Measurements from ENCODE around the gene TTLL7.
"Not testable (repeated sequence)": the region's sequence is repeated elsewhere in the genome, so short reads cannot be mapped to it uniquely, and the experiment has no call there.

Gene TTLL7

GRCh38 chr1:83929184-83929583 lies 69.7 kb downstream of the TTLL7 start:
- DNase-seq (ENCODE audit: low read depth in 2 of 2), result no peak

GRCh38 chr1:83928396-83928795 lies 70.5 kb downstream of the TTLL7 start:
- DNase-seq (ENCODE audit: low read depth in 2 of 2), result no peak

GRCh38 chr1:83927701-83928100 lies 71.2 kb downstream of the TTLL7 start:
- DNase-seq (ENCODE audit: low read depth in 2 of 2), result no peak

- DNase-seq (ENCODE audit: low read depth in 2 of 2), result no peak
Observed at GRCh38 chr1:83927061-83927460, 71.9 kb downstream of the TTLL7 start.

- no peak for DNase-seq (ENCODE audit: low read depth in 2 of 2)
Observed at GRCh38 chr1:83923553-83923952, 75.4 kb downstream of the TTLL7 start.

- DNase-seq (ENCODE audit: low read depth in 2 of 2), result no peak
Observed at GRCh38 chr1:83922431-83922830, 76.5 kb downstream of the TTLL7 start.

- no peak for DNase-seq (ENCODE audit: low read depth in 2 of 2)
Observed at GRCh38 chr1:83920320-83920719, 78.6 kb downstream of the TTLL7 start.

- no peak for DNase-seq (ENCODE audit: low read depth in 2 of 2)
Observed at GRCh38 chr1:83919872-83920271, 79.1 kb downstream of the TTLL7 start.

GRCh38 chr1:83918688-83919285 lies 80.1 kb downstream of the TTLL7 start:
- no peak for DNase-seq (ENCODE audit: low read depth in 2 of 2)

- no peak for DNase-seq (ENCODE audit: low read depth in 2 of 2)
Observed at GRCh38 chr1:83917959-83918358, 81.0 kb downstream of the TTLL7 start.

GRCh38 chr1:83916094-83916493 lies 82.8 kb downstream of the TTLL7 start:
- not testable (repeated sequence) for DNase-seq (ENCODE audit: low read depth in 2 of 2)

- no peak for DNase-seq (ENCODE audit: low read depth in 2 of 2)
Observed at GRCh38 chr1:83912876-83913275, 86.1 kb downstream of the TTLL7 start.

- DNase-seq (ENCODE audit: low read depth in 2 of 2), result no peak
Observed at GRCh38 chr1:83910461-83910860, 88.5 kb downstream of the TTLL7 start.

GRCh38 chr1:83909687-83910086 lies 89.2 kb downstream of the TTLL7 start:
- DNase-seq (ENCODE audit: low read depth in 2 of 2), result no peak

GRCh38 chr1:83905315-83905907 lies 93.5 kb downstream of the TTLL7 start:
- DNase-seq (ENCODE audit: low read depth in 2 of 2), result no peak

GRCh38 chr1:83901547-83902155 lies 97.3 kb downstream of the TTLL7 start:
- no peak for DNase-seq (ENCODE audit: low read depth in 2 of 2)

GRCh38 chr1:83900524-83900923 lies 98.4 kb downstream of the TTLL7 start:
- DNase-seq (ENCODE audit: low read depth in 2 of 2), result no peak

GRCh38 chr1:83897516-83897915 lies 101.4 kb downstream of the TTLL7 start:
- DNase-seq (ENCODE audit: low read depth in 2 of 2), result no peak

GRCh38 chr1:83896299-83896698 lies 102.6 kb downstream of the TTLL7 start:
- no peak for DNase-seq (ENCODE audit: low read depth in 2 of 2)

- DNase-seq (ENCODE audit: low read depth in 2 of 2), result no peak
Observed at GRCh38 chr1:83889707-83890106, 109.2 kb downstream of the TTLL7 start.

GRCh38 chr1:83887483-83887882 lies 111.4 kb downstream of the TTLL7 start:
- DNase-seq (ENCODE audit: low read depth in 2 of 2), result no peak

GRCh38 chr1:83883979-83884378 lies 115.0 kb downstream of the TTLL7 start:
- DNase-seq (ENCODE audit: low read depth in 2 of 2), result no peak

GRCh38 chr1:83882906-83883305 lies 116.0 kb downstream of the TTLL7 start:
- no peak for DNase-seq (ENCODE audit: low read depth in 2 of 2)

- no peak for DNase-seq (ENCODE audit: low read depth in 2 of 2)
Observed at GRCh38 chr1:83872515-83872914, 126.4 kb downstream of the TTLL7 start.
